ENCODE measurements around the gene GALNT18. TPM values are rescaled to one million over a fixed set of nuclear protein-coding genes. Genes with fewer than 3 reads are reported as not detected.

Gene GALNT18
- total RNA-seq, 1 donor from 2014 or later: 19.0 TPM

- no peak for DNase-seq (ENCODE audit: low spot score)
- intact Hi-C loops (cut with DNase I): no loop called here
- no peak for ATAC-seq
Observed at GRCh38 chr11:11486002-11486401, 135.8 kb downstream of the GALNT18 start.

GRCh38 chr11:11483627-11484026, 138.2 kb downstream of the GALNT18 start:
- ATAC-seq (no peak), DNase-seq (ENCODE audit: low spot score) (no peak)
- intact Hi-C loops (cut with DNase I): no loop called here

DNA sequence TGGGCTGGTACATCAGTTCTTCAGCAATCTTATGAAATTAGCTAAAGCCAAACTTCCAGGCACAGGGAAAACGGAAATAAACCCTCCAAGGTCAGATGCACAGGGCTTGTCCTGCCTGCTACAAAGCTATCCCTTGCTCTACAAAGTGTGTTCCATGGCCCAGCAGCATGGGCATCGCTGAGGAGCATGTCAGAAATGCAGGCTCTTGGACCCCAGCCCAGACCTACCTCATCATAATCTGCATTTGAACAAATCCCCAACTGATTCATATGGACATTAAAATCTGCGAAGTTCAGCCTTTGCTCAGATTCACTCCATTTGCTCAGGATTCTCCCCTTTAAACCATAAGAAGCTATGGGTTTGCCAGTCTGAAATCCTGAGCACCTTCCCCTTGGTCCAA, 139.1 kb downstream of the GALNT18 start:
- intact Hi-C loops (cut with DNase I): no loop called here
- ATAC-seq: no peak

GRCh38 chr11:11481371-11481770, 140.4 kb downstream of the GALNT18 start:
- no peak for ATAC-seq
- no peak for DNase-seq (ENCODE audit: low spot score)
- intact Hi-C loops (cut with DNase I): no loop called here

More for the DNA sequence above, 139.1 kb downstream of the GALNT18 start:
- DNase-seq (ENCODE audit: low spot score): no peak

DNA sequence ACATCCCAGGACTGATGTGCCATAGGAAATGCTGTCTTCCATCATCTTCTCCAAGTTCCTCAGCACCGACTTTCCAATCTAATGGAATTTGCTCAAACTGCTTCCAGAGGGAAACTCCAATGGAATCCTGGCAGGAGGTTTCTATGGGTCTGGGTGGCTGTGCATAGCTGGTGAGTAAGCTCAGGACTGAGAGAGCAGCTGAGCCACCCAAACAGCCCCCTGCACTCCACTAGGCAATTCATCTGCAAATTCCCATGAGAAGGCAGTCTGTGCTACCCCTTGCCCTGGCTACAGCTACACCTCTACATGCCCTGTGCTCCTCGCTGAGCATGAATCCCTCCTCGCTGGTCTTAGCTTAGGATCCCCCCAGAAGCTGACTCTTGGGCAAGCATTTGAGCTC, 140.8 kb downstream of the GALNT18 start:
- no peak for DNase-seq (ENCODE audit: low spot score)
- no peak for ATAC-seq
- intact Hi-C loops (cut with DNase I): no loop called here

GRCh38 chr11:11478687-11479086, 143.1 kb downstream of the GALNT18 start:
- ATAC-seq: no peak
- no peak for DNase-seq (ENCODE audit: low spot score)
- intact Hi-C loops (cut with DNase I): no loop called here

DNA sequence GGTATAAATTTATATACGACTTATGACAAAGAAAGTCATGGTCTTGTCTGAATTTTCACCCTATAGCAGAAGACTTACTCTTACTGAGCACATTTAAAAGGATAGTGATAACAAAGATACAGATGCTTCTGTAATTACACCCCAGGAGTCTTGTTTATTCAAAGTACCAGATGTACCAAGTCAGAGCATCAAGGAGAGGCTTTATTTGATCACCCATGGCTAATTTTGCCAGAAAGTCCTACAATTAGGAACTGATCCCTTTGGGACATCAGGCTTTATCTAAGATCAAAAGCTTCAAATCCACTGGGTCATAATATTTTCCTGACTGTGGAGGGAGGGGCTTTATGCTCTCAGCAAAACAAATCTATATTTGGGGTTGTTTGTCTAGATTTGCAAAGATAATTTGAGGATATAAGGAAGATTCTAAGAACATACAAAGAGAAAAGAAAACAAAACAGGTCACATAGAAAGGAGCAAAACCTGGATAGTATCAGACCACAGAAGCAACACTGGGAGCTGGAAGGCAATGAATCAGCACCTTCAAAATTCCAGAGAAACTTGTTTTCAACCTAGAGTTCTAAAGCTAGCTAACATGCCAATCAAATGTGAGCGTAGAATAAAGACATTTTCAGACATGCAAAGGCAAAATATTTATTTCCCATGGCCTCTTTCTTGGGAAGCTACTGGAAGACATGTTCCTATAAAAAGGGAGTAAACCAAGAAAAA, 143.9 kb downstream of the GALNT18 start:
- DNase-seq (ENCODE audit: low spot score) (no peak), ATAC-seq (no peak)
- intact Hi-C loops (cut with DNase I): no loop called here

GRCh38 chr11:11476971-11477645, 144.7 kb downstream of the GALNT18 start:
- intact Hi-C loops (cut with DNase I): no loop called here
- ATAC-seq (no peak), DNase-seq (ENCODE audit: low spot score) (no peak)

DNA sequence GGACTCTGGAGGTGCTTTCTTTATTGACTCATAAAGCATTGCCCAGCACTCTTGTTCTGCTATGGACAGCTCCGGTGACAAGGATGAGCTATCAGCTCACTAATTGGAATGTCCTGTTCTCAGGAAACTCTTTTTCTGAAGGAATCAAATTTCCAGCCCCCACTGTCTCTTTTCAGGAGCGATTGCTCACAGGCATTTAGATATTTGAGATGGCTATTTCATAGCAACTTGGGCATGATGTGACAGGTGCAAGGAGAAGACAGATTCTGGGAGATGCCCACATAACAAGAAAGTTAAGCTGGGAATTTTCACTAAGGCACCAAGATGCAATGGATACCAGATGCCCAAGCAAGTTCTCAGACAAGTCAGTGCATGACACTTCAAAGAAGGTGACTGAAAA, 145.3 kb downstream of the GALNT18 start:
- intact Hi-C loops (cut with DNase I): no loop called here
- ATAC-seq (no peak), DNase-seq (ENCODE audit: low spot score) (no peak)

DNA sequence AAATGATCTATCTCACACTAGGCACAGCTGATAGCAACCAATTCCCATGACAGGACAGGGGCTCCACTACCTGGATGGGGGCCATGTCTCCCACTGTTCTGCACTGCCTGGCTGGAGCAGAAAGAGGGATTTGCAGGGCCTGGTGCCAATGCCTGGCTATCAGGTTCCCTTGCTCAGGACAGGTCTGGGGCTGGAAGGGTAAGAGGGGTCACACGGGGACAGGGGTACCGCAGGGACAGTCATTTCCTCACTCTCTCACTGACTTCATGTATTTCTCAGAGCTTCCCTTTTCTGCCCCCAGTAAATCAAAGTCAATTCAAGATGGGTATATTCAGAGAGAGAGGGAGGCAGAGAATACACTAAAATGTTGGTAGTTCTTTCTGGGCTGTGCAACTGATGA, 149.7 kb downstream of the GALNT18 start:
- no peak for ATAC-seq
- intact Hi-C loops (cut with DNase I): no loop called here
- DNase-seq (ENCODE audit: low spot score): no peak

DNA sequence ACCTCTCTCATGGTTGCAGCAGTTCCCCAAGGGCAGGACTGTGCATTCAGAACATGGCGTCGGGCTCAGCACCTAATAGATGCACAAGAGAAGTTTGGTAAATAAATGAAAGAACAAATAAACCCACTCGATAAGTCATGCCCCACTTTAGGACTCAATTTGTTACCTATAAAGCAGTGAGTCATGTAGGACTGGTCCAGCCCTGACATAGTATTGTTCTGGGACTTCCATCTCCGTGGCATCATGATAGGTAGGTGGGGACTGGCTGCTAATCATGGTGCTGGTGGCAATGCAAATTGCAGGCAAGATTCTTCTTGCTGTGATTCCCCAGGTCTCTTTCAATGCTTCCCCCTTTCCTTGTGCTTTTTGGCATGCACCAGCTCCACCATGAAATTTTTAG, 150.6 kb downstream of the GALNT18 start:
- ATAC-seq (no peak), DNase-seq (ENCODE audit: low spot score) (no peak)
- intact Hi-C loops (cut with DNase I): no loop called here

- no peak for ATAC-seq
- intact Hi-C loops (cut with DNase I): no loop called here
- DNase-seq (ENCODE audit: low spot score): no peak
Observed at GRCh38 chr11:11468954-11469353, 152.9 kb downstream of the GALNT18 start.

DNA sequence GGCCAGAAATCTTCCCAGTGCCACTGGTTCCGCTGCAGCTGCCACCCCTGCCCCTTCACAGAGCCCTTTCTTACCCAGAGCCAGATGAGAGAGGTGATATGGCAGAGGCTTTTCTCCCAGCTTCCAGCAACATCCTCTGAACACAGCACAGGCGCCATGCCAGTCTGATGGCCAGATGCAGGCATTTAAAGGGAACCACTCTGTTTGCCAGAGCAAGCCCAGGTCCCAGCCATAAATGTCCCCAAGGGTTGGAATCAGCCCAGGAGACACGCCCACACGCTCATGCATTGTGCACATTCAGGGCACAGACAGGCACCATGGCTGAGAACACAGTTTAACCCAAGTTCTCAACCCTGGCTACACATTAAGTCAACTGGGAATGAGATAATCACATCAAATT, 154.5 kb downstream of the GALNT18 start:
- no peak for ATAC-seq
- intact Hi-C loops (cut with DNase I): no loop called here
- DNase-seq (ENCODE audit: low spot score): no peak

- intact Hi-C loops (cut with DNase I): no loop called here
Observed at GRCh38 chr11:11464555-11464954, 157.2 kb downstream of the GALNT18 start.

GRCh38 chr11:11463405-11463804, 158.4 kb downstream of the GALNT18 start:
- no peak for ATAC-seq
- no peak for DNase-seq (ENCODE audit: low spot score)
- intact Hi-C loops (cut with DNase I): no loop called here

More at GRCh38 chr11:11464555-11464954, 157.2 kb downstream of the GALNT18 start:
- ATAC-seq (no peak), DNase-seq (ENCODE audit: low spot score) (no peak)

- DNase-seq (ENCODE audit: low spot score): no peak
- intact Hi-C loops (cut with DNase I): no loop called here
- ATAC-seq: no peak
Observed at GRCh38 chr11:11461473-11461872, 160.3 kb downstream of the GALNT18 start.

DNA sequence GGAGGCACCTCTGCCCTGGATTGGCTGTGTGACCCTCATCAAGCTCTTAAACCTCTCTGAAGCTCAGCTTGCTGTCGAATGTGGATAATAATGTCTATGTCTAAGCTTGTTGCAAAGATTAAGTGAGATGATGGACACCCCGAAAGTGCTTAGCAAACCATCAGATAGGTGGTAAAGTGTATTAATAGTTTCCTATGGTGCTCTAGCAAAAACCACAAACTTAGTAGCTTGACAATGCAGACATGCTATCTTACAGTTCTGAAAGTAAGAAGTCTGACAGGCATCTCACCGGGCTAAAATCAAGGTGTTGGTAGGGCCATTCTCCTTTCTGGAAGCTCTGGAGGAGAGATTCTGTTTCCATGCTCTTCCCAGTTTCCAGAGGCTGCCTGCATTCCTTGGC, 162.2 kb downstream of the GALNT18 start:
- ATAC-seq: no peak
- intact Hi-C loops (cut with DNase I): no loop called here
- no peak for DNase-seq (ENCODE audit: low spot score)

DNA sequence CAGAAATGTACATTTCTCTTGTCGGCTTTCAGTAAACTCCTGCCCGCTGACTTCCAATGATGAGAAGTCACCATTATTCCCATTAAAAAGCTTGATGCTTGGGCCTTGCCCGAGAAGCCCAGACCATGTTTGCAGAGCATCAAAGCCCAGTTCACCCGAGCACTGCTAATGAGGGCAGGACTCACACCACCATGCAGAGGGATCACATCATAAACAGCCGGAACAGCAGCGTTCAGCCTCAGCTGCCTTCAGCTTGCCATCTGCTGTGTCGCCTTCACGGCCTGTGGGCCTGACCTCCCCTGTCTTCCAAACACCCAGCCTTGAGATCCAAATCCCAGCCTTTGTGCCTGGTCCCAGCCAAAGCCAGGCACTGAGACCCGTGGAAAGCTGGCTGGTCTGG, 163.3 kb downstream of the GALNT18 start:
- ATAC-seq: no peak
- no peak for DNase-seq (ENCODE audit: low spot score)
- intact Hi-C loops (cut with DNase I): no loop called here

DNA sequence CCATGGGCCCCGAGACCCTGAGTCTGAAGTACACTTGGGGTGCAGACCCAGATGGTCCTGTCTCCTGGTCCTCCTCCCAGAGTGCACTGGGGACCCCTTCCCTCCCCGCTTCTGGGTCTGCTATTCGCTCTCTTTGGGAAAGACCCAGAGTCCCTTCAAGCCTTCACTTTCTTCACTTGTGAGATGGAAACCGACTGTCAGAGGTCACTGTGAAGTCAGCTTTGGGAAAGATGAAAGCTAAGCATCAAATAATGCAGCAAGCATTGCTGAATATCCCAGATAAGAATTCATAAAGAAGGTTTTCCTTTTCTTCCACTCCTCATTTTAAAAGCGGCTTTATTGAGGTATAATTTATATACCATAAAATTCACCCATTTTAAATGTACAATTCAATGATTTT, 163.8 kb downstream of the GALNT18 start:
- ATAC-seq (no peak), DNase-seq (ENCODE audit: low spot score) (no peak)
- intact Hi-C loops (cut with DNase I): no loop called here

- intact Hi-C loops (cut with DNase I): no loop called here
- ATAC-seq: no peak
- DNase-seq (ENCODE audit: low spot score): no peak
Observed at GRCh38 chr11:11456866-11457265, 164.9 kb downstream of the GALNT18 start.
